Smooth muscle cell (in vitro differentiated cells): ENCODE data around the gene HEG1. TPM values are rescaled to one million over a fixed set of nuclear protein-coding genes. Genes with fewer than 3 reads are reported as not detected.

Experiments used
- DNase-seq: peaks from one replicate; lab custom pipeline; 2025; ENCODE audit not compliant: unreplicated experiment; lab: John Stamatoyannopoulos, UW
- H2AFZ ChIP-seq: fragments of 200-600 bp; sonication (generic); 2 replicates; pipeline ENCODE4 v1.6.0; 2016; ENCODE audit warnings: antibody characterized with exemption, low read depth, mild to moderate bottlenecking
- H3F3A ChIP-seq: fragments of 200-600 bp; sonication (generic); 2 replicates; pipeline ENCODE4 v1.6.0; 2017; ENCODE audit warnings: antibody characterized with exemption, low read depth
- H3K27ac ChIP-seq: fragments of 200-600 bp; sonication (generic); 2 replicates; pipeline ENCODE4 v1.5.1; 2016; ENCODE audit warnings: low read depth, mild to moderate bottlenecking
- H3K27me3 ChIP-seq: fragments of 200-600 bp; sonication (generic); 2 replicates; pipeline ENCODE4 v1.6.1; 2016; ENCODE audit warnings: low read depth, mild to moderate bottlenecking
- H3K36me3 ChIP-seq: fragments of 200-600 bp; sonication (generic); 2 replicates; pipeline ENCODE4 v1.5.1; 2016; ENCODE audit warnings: low read depth
- H3K4me1 ChIP-seq: fragments of 200-600 bp; sonication (generic); 2 replicates; pipeline ENCODE4 v1.5.1; 2016; ENCODE audit warnings: low read depth
- H3K4me2 ChIP-seq: fragments of 200-600 bp; sonication (generic); 2 replicates; pipeline ENCODE4 v1.6.0; 2016; ENCODE audit warnings: mild to moderate bottlenecking
- H3K4me3 ChIP-seq: fragments of 200-600 bp; sonication (generic); 2 replicates; pipeline ENCODE4 v1.5.1; 2016; ENCODE audit warnings: mild to moderate bottlenecking
- H3K79me2 ChIP-seq: fragments of 200-600 bp; sonication (generic); 2 replicates; pipeline ENCODE4 v1.6.0; 2016; ENCODE audit warnings: low read depth, mild to moderate bottlenecking
- H3K9ac ChIP-seq: fragments of 200-600 bp; sonication (generic); 2 replicates; pipeline ENCODE4 v1.6.0; 2016; ENCODE audit warnings: low read depth
- H3K9me3 ChIP-seq: fragments of 200-600 bp; sonication (generic); replicated peaks from 2 replicates; pipeline ENCODE4 v1.5.1; 2016; ENCODE audit warnings: low read depth
- H4K20me1 ChIP-seq: fragments of 200-600 bp; sonication (generic); 2 replicates; pipeline ENCODE4 v1.6.0; 2016; ENCODE audit warnings: low read depth
- CTCF ChIP-seq: fragments of 200-600 bp; sonication (generic); IDR thresholded peaks from 2 replicates; pipeline ENCODE4 v1.5.1; 2017; ENCODE audit warnings: borderline replicate concordance, mild to moderate bottlenecking, antibody characterized with exemption; ENCODE audit not compliant: insufficient read depth, poor library complexity, severe bottlenecking
- WGBS: methylation state at CpG from one replicate; pipeline ENCODE4 v1.1.7; 2016; ENCODE audit warnings: low lambda C conversion rate; 5-methylcytosine and 5-hydroxymethylcytosine counted together
- polyA plus RNA-seq: library from polyadenylated mRNA; unstranded; fragments of >200 nt; fragmentation: Nextera tagmentation; extraction: Ambion mirVana; gene quantifications from 2 replicates; pipeline ENCODE4 v1.2.1, GENCODE V29; 2016
- total RNA-seq: library from RNA; depleted of rRNA; stranded (reverse); fragments of >200 nt; gene quantifications from 2 replicates; pipeline ENCODE4 v1.2.3, GENCODE V29; 2014

The HEG1 gene
- total and polyA plus RNA-seq, 2 experiments from 2014 or later: 28.0 to 50.3 TPM

GRCh38 chr3:125076464-125076863 is 20.7 kb upstream of the HEG1 start:
- H3K79me2 ChIP-seq: no peaks in the 10 kb centered on the region
- H3K36me3 ChIP-seq: no peaks in the 10 kb centered on the region
- H3K27me3 ChIP-seq: no peaks in the 10 kb centered on the region
- DNase-seq: no peak
- no peak overlapping the region for H2AFZ ChIP-seq
- no peak overlapping the region for H3K9ac ChIP-seq
- 86% methylated on average over 1 of the region's 1 CpG for WGBS
- H3K27ac ChIP-seq: no peak overlapping the region
- no peak overlapping the region for H3K4me3 ChIP-seq
- H3K9me3 ChIP-seq: no peaks in the 10 kb centered on the region
- no peaks in the 10 kb centered on the region for H3F3A ChIP-seq
- H3K4me1 ChIP-seq: no peaks in the 10 kb centered on the region
- TF ChIP-seq CTCF: no peak
- no peak overlapping the region for H3K4me2 ChIP-seq
- H4K20me1 ChIP-seq: no peaks in the 10 kb centered on the region

- no peaks in the 10 kb centered on the region for H3F3A ChIP-seq
- no peaks in the 10 kb centered on the region for H4K20me1 ChIP-seq
- H3K27ac ChIP-seq: no peak overlapping the region
- H3K4me1 ChIP-seq: no peaks in the 10 kb centered on the region
- no peak overlapping the region for H2AFZ ChIP-seq
- no peak overlapping the region for H3K9ac ChIP-seq
- no peak overlapping the region for H3K4me2 ChIP-seq
- no peak overlapping the region for H3K4me3 ChIP-seq
- DNase-seq: no peak
- 50% methylated on average over 3 of the region's 3 CpGs for WGBS
- no peaks in the 10 kb centered on the region for H3K9me3 ChIP-seq
- no peaks in the 10 kb centered on the region for H3K36me3 ChIP-seq
- H3K79me2 ChIP-seq: no peaks in the 10 kb centered on the region
- no peak for TF ChIP-seq CTCF
- H3K27me3 ChIP-seq: no peaks in the 10 kb centered on the region
These were observed 19.9 kb upstream of the HEG1 start for GRCh38 chr3:125075738-125076137.

- no peaks in the 10 kb centered on the region for H3K79me2 ChIP-seq
- DNase-seq: no peak
- no peak for TF ChIP-seq CTCF
- H4K20me1 ChIP-seq: no peaks in the 10 kb centered on the region
- H3K4me1 ChIP-seq: no peaks in the 10 kb centered on the region
- H3K9me3 ChIP-seq: no peaks in the 10 kb centered on the region
- H3F3A ChIP-seq: no peaks in the 10 kb centered on the region
- H3K4me3 ChIP-seq: no peak overlapping the region
- H3K9ac ChIP-seq: no peak overlapping the region
- no peaks in the 10 kb centered on the region for H3K27me3 ChIP-seq
- H2AFZ ChIP-seq: no peak overlapping the region
- H3K27ac ChIP-seq: no peak overlapping the region
- 91% methylated on average over 7 of the region's 7 CpGs for WGBS
- no peaks in the 10 kb centered on the region for H3K36me3 ChIP-seq
- H3K4me2 ChIP-seq: peak overlapping the region; percentile 17
These were observed 17.7 kb upstream of the HEG1 start for GRCh38 chr3:125073390-125073905.

GRCh38 chr3:125072749-125073389 is 17.1 kb upstream of the HEG1 start:
- Histone ChIP-seq H3K9ac (no peak overlapping the region), H3K9me3 (no peaks in the 10 kb centered on the region), H3K79me2 (no peaks in the 10 kb centered on the region), H3K27ac (no peak overlapping the region), H3K4me1 (no peaks in the 10 kb centered on the region), H3K4me3 (no peak overlapping the region), H2AFZ (no peak overlapping the region), H3K4me2 (peak overlapping the region; percentile 17), H4K20me1 (no peaks in the 10 kb centered on the region), H3K27me3 (no peaks in the 10 kb centered on the region), H3K36me3 (no peaks in the 10 kb centered on the region), H3F3A (no peaks in the 10 kb centered on the region)
- TF ChIP-seq CTCF: no peak
- no peak for DNase-seq
- 34% methylated on average over 4 of the region's 4 CpGs for WGBS
